WTC11 (cell line): ENCODE results near the gene ATXN7L3B. TPM values are rescaled to one million over a fixed set of nuclear protein-coding genes. Genes with fewer than 3 reads are reported as not detected.

Source experiments
- ATAC-seq: fragments of 200-7000 bp; cut with Tn5 transposase; 2 replicates; pipeline ENCODE4 v1.10.0; 2021; ENCODE audit warnings: mild to moderate bottlenecking, moderate library complexity
- CTCF ChIA-PET: fragments of 300-600 bp; sonication (Branson Sonifier 250); formaldehyde crosslinking; loops from one replicate; lab custom pipeline; 2021; ENCODE audit warnings: antibody characterized with exemption; lab: Charles Lee
- POLR2A ChIA-PET: fragments of 350-600 bp; sonication (Branson Sonifier 250); formaldehyde crosslinking; loops from one replicate; lab custom pipeline; 2021; ENCODE audit warnings: antibody characterized with exemption; lab: Charles Lee
- DNase-seq: peaks from one replicate; pipeline ENCODE4 v3.0.0; 2021; ENCODE audit warnings: low spot score
- H3K27ac Mint-ChIP-seq: 2 replicates; pipeline ENCODE4 v1.8.0; 2021; ENCODE audit warnings: mixed read lengths
- H3K27me3 Mint-ChIP-seq: 2 replicates; pipeline ENCODE4 v1.8.0; 2021; ENCODE audit warnings: low read depth, mild to moderate bottlenecking, moderate library complexity, mixed read lengths
- H3K36me3 Mint-ChIP-seq: 2 replicates; pipeline ENCODE4 v1.8.0; 2021; ENCODE audit warnings: mixed read lengths
- H3K4me1 Mint-ChIP-seq: 2 replicates; pipeline ENCODE4 v1.8.0; 2022; ENCODE audit warnings: mixed read lengths
- H3K4me3 Mint-ChIP-seq: 2 replicates; pipeline ENCODE4 v1.8.0; 2021; ENCODE audit warnings: mild to moderate bottlenecking, moderate library complexity, mixed read lengths
- H3K9me3 Mint-ChIP-seq: 2 replicates; pipeline ENCODE4 v1.8.0; 2021; ENCODE audit warnings: mixed read lengths
- ATF6 ChIP-seq: sonication (generic); formaldehyde crosslinking; IDR thresholded peaks from 2 replicates; pipeline ENCODE4 v1.8.1; 2023; ENCODE audit warnings: mild to moderate bottlenecking, missing genetic modification reagents
- E2F4 ChIP-seq: sonication (generic); formaldehyde crosslinking; IDR thresholded peaks from 2 replicates; pipeline ENCODE4 v1.8.1; 2022; ENCODE audit warnings: low read depth, mild to moderate bottlenecking, moderate library complexity, missing genetic modification reagents, borderline replicate concordance
- E2F5 ChIP-seq: sonication (generic); formaldehyde crosslinking; IDR thresholded peaks from 2 replicates; pipeline ENCODE4 v1.8.1; 2022; ENCODE audit warnings: mild to moderate bottlenecking, moderate library complexity, missing genetic modification reagents
- FOXJ3 ChIP-seq: sonication (generic); formaldehyde crosslinking; IDR thresholded peaks from 2 replicates; pipeline ENCODE4 v1.9.0; 2021; ENCODE audit warnings: missing genetic modification reagents, mild to moderate bottlenecking, borderline replicate concordance
- GRHL2 ChIP-seq: fragments of 250-450 bp; sonication (Bioruptor Pico); IDR thresholded peaks from 2 replicates; pipeline ENCODE4 v1.8.0; 2022; ENCODE audit warnings: mild to moderate bottlenecking, moderate library complexity; ENCODE audit not compliant: insufficient replicate concordance, severe bottlenecking
- NFATC4 ChIP-seq: fragments of 250-450 bp; sonication (Bioruptor Pico); IDR thresholded peaks from 2 replicates; pipeline ENCODE4 v1.9.0; 2021; ENCODE audit warnings: mild to moderate bottlenecking
- PRRX2 ChIP-seq: fragments of 250-450 bp; sonication (Bioruptor Pico); IDR thresholded peaks from 2 replicates; pipeline ENCODE4 v1.8.0; 2021; ENCODE audit warnings: mild to moderate bottlenecking
- RORB ChIP-seq: fragments of 250-450 bp; sonication (Bioruptor Pico); IDR thresholded peaks from 2 replicates; pipeline ENCODE4 v1.9.0; 2021; ENCODE audit warnings: mild to moderate bottlenecking
- SMAD4 ChIP-seq: sonication (generic); formaldehyde crosslinking; IDR thresholded peaks from 2 replicates; pipeline ENCODE4 v1.8.0; 2022; ENCODE audit warnings: mild to moderate bottlenecking, missing genetic modification reagents
- SOX15 ChIP-seq: fragments of 250-450 bp; sonication (Bioruptor Pico); IDR thresholded peaks from 2 replicates; pipeline ENCODE4 v1.9.0; 2021; ENCODE audit warnings: mild to moderate bottlenecking
- TP53 ChIP-seq: sonication (generic); formaldehyde crosslinking; IDR thresholded peaks from 2 replicates; pipeline ENCODE4 v1.8.1; 2023; ENCODE audit warnings: mild to moderate bottlenecking, missing genetic modification reagents
- USF2 ChIP-seq: sonication (generic); formaldehyde crosslinking; IDR thresholded peaks from 2 replicates; pipeline ENCODE4 v1.8.1; 2023; ENCODE audit warnings: mild to moderate bottlenecking, missing genetic modification reagents, moderate library complexity
- ZNF138 ChIP-seq: sonication (generic); formaldehyde crosslinking; conservative IDR thresholded peaks from 2 replicates; pipeline ENCODE4 v1.8.1; 2022; ENCODE audit warnings: mild to moderate bottlenecking, moderate library complexity, missing genetic modification reagents
- ZNF232 ChIP-seq: sonication (generic); formaldehyde crosslinking; IDR thresholded peaks from 2 replicates; pipeline ENCODE4 v1.8.0; 2022; ENCODE audit warnings: mild to moderate bottlenecking, missing genetic modification reagents
- ZNF263 ChIP-seq: sonication (generic); formaldehyde crosslinking; IDR thresholded peaks from 2 replicates; pipeline ENCODE4 v1.8.1; 2022; ENCODE audit warnings: low read depth, mild to moderate bottlenecking, moderate library complexity, missing genetic modification reagents
- ZNF317 ChIP-seq: sonication (generic); formaldehyde crosslinking; IDR thresholded peaks from 2 replicates; pipeline ENCODE4 v1.8.1; 2023; ENCODE audit warnings: low read depth, mild to moderate bottlenecking, moderate library complexity, missing genetic modification reagents, borderline replicate concordance
- ZNF416 ChIP-seq: fragments of 250-450 bp; sonication (Bioruptor Pico); IDR thresholded peaks from 2 replicates; pipeline ENCODE4 v1.9.0; 2021; ENCODE audit warnings: mild to moderate bottlenecking, inconsistent platforms
- ZSCAN18 ChIP-seq: fragments of 250-450 bp; sonication (Bioruptor Pico); IDR thresholded peaks from 2 replicates; pipeline ENCODE4 v2.1.2; 2022; ENCODE audit warnings: mild to moderate bottlenecking, moderate library complexity
- total RNA-seq: library from RNA; stranded (reverse); gene quantifications from 3 replicates; pipeline ENCODE4 v1.2.3, GENCODE V29; 2021

ATXN7L3B gene
- total RNA-seq, 1 experiment from 2014 or later, result 36.3 TPM

- TF ChIP-seq PRRX2 (CRISPR knock-in tag), result no peak
- TF ChIP-seq USF2, result no peak
- no peak for TF ChIP-seq ZNF138 (CRISPR knock-in tag)
- TF ChIP-seq ZNF317 (CRISPR knock-in tag), result no peak
- TF ChIP-seq ZNF416 (CRISPR knock-in tag), result no peak
- TF ChIP-seq FOXJ3 (CRISPR knock-in tag), result no peak
- H3K4me1 Mint-ChIP-seq, result peaks cover 13% of the 10 kb centered on the region
- H3K27ac Mint-ChIP-seq, result 0 out of 2 replicates have a peak overlapping the region, but pooled peaks have one; percentile 24
- DNase-seq, result no peak
- H3K9me3 Mint-ChIP-seq, result no peaks in the 10 kb centered on the region
- no peaks in the 10 kb centered on the region for H3K36me3 Mint-ChIP-seq
- POLR2A ChIA-PET, result interaction anchor here (0.6 kb wide), 1 partner anchor 47 kb away, joined by 4 read pairs; no protein-coding TSS in a partner anchor
- CTCF ChIA-PET, result no interaction called here
- no peak for ATAC-seq
- no peak overlapping the region for H3K4me3 Mint-ChIP-seq
- no peaks in the 10 kb centered on the region for H3K27me3 Mint-ChIP-seq
Measured at GRCh38 chr12:74488134-74488533, 49.5 kb upstream of the ATXN7L3B start.

- Mint-ChIP-seq H3K9me3 (no peaks in the 10 kb centered on the region), H3K4me1 (peaks cover 9% of the 10 kb centered on the region), H3K36me3 (no peaks in the 10 kb centered on the region), H3K4me3 (no peak overlapping the region), H3K27me3 (no peaks in the 10 kb centered on the region), H3K27ac (0 out of 2 replicates have a peak overlapping the region, but pooled peaks have one; percentile 61)
- ATAC-seq, result no peak
- TF ChIP-seq RORB (CRISPR knock-in tag) (no peak), ZNF232 (CRISPR knock-in tag) (no peak), ATF6 (CRISPR knock-in tag) (no peak), NFATC4 (no peak), E2F4 (CRISPR knock-in tag) (no peak), SMAD4 (CRISPR knock-in tag) (no peak), ZSCAN18 (CRISPR knock-in tag) (no peak), E2F5 (CRISPR knock-in tag) (no peak), TP53 (CRISPR knock-in tag) (no peak), GRHL2 (no peak), ZNF263 (no peak), SOX15 (CRISPR knock-in tag) (no peak)
- POLR2A ChIA-PET, result no interaction called here
- DNase-seq, result no peak
- CTCF ChIA-PET, result no interaction called here
Measured at GRCh38 chr12:74489543-74489942, 48.1 kb upstream of the ATXN7L3B start.
